HL-60/S4 (cell line): Measurements from ENCODE around the gene CAPN5.

Experiments
- in situ Hi-C: fragments of 300-500 bp; cut with MboI; formaldehyde crosslinking; loops from 2 replicates; pipeline ENCODE4 v1.14.3; 2022; ENCODE audit warnings: low sequenced_read_pairs

CAPN5 gene

DNA sequence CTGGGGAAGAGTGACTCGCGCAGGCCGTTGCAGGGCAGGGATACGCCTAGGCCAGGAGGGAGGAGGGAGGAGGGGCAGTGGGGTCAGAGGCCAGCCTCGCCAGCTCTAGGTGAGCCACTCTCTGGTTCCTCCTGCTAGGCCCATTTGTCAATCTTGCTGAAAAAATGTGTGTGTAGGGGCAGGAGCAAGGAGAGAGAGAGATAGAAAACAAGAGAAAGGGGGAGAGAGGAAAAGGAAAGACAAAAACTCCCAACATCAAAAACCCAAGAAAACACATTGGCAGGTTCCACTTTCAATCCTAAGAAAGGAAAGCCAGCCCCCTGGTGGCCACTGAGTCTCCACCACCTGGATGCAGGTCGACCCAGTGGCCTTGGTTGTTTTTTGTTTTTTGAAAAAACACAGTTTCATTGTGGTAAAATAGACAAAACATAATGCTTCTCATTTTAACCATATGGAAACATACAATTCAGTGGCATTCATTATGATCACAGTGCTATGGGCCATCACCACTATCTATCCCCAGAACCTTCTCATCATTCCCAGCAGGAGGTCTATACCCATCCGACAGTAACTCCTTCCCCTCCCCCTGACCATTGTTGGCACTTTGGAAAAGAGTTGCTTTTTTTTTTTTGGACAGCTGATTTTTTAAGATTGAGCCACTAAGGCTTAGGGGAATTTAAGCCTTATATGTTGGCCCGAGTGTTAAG lies 46.8 kb downstream of the CAPN5 start:
- in situ Hi-C loops: no loop called here

- in situ Hi-C loops: no loop called here
Observed at GRCh38 chr11:77114089-77114463, 47.3 kb downstream of the CAPN5 start.

- in situ Hi-C loops: no loop called here
Observed at GRCh38 chr11:77115181-77115611, 48.4 kb downstream of the CAPN5 start.

DNA sequence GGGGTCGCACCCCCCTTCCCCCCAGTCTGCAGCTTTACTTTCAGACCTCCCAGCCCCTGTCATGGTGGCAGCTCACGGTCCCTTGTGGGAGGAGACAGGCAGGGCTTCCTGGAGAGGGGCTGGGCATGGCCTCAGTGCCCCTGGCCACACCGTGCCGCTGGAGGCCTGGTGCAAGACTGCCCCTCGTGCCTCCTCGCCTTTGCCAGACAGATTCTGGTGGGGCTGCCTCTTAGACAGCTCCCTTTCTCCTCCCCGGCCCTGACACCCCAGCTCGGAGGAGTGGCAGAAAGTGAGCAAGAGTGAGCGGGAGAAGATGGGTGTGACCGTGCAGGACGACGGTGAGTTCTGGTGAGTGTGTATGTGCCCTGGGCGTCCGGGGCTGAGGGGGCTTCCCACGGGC lies 49.2 kb downstream of the CAPN5 start:
- in situ Hi-C loops: no loop called here

DNA sequence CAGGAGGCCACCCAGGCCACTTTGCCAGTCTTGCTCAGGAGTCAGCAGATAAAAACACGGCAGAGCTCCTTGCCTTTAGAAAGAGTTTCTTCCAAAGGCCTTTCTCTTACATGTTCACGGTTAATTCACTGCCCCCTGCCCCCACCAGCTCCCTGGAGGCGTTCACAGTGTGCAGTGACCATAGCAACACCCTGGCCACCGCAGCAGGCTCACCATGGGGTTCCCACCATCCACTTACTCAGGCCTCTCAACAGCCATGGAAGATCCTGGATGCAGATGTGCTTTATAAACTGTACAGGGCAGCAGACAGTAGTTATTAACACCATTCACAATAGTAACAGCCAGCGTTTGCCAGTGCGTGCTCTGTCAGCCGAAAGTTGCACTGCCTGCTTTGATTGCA lies 50.7 kb downstream of the CAPN5 start:
- in situ Hi-C loops: no loop called here

DNA sequence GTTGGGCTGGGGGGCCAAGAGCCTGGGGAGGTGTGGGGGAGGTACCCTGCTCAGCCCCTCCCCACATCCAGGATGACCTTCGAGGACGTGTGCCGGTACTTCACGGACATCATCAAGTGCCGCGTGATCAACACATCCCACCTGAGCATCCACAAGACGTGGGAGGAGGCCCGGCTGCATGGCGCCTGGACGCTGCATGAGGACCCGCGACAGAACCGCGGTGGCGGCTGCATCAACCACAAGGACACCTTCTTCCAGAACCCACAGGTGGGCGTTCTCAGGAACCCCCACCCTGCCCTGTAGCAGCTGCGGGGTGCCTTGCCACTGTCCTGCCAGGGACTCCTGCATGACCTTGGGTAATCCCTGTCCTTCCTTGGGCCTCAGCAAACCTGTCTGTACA lies 51.3 kb downstream of the CAPN5 start:
- in situ Hi-C loops: no loop called here

- in situ Hi-C loops: no loop called here
Observed at GRCh38 chr11:77118971-77119370, 52.2 kb downstream of the CAPN5 start.

DNA sequence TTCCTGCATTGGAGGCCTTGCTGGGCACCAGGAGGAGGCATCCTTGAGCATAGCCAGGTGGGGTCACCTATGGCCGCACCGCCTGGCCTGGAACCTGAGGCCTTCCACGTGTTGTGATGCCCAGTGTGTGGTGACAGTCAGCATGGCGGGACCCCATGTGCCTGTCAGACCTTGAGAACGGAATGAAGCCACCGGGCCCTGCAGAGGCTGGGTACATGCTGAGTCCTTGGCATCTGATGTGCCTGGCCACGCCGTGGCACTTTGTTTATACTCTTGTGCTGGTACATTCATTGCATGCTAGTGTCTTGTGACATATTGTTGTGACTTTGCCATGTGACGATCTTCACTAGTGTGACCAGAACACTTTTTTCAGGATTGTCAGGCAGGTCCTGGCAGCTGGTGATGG lies 52.8 kb downstream of the CAPN5 start:
- in situ Hi-C loops: no loop called here

GRCh38 chr11:77120571-77120970 lies 53.8 kb downstream of the CAPN5 start:
- in situ Hi-C loops: no loop called here

- in situ Hi-C loops: no loop called here
Observed at GRCh38 chr11:77121096-77121640, 54.4 kb downstream of the CAPN5 start.

GRCh38 chr11:77121876-77122575 lies 55.3 kb downstream of the CAPN5 start:
- in situ Hi-C loops: no loop called here

- in situ Hi-C loops: no loop called here
Observed at GRCh38 chr11:77122576-77123212, 55.9 kb downstream of the CAPN5 start.

DNA sequence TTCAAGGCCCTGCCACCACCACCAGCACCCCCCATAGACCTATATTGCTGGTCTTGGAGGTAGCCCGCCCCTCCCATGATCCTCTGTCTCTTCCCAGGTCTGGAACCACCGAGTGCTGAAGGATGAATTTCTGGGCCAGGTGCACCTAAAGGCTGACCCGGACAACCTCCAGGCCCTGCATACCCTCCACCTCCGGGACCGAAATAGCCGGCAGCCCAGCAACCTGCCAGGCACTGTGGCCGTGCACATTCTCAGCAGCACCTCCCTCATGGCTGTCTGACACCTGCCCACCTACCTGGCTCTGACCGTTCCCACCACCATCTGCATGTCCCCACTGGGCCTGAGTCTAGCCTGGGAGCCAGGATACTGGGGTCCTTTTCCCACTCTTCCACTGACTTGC lies 56.8 kb downstream of the CAPN5 start:
- in situ Hi-C loops: no loop called here

GRCh38 chr11:77124041-77124440 lies 57.3 kb downstream of the CAPN5 start:
- in situ Hi-C loops: no loop called here

DNA sequence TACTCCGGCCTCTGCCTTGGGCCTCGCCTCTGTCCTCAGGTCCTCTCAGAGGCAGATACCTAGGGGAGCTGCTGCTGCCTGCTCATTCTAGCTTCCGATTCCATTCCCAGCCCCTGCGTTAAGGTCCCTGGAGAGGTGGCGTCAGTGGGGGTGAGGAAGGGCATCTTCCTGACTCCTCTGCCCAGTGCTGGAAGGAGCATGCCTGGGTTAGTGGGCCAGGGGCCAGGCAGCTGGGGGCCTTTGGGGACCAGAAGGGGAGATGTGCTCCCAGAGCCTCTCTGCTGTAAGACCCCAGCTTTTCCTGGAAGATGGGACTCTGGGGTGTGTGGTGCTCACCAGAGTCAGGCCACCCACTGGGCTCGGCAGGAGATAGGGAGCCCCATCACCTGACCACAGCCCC lies 57.7 kb downstream of the CAPN5 start:
- in situ Hi-C loops: no loop called here

GRCh38 chr11:77125191-77125590 lies 58.4 kb downstream of the CAPN5 start:
- in situ Hi-C loops: loop anchor here (5.0 kb wide), 1 partner anchor 62 kb away; no protein-coding TSS in a partner anchor

- in situ Hi-C loops: loop anchor here (5.0 kb wide), 1 partner anchor 62 kb away; no protein-coding TSS in a partner anchor
Observed at GRCh38 chr11:77125695-77126094, 58.9 kb downstream of the CAPN5 start.

DNA sequence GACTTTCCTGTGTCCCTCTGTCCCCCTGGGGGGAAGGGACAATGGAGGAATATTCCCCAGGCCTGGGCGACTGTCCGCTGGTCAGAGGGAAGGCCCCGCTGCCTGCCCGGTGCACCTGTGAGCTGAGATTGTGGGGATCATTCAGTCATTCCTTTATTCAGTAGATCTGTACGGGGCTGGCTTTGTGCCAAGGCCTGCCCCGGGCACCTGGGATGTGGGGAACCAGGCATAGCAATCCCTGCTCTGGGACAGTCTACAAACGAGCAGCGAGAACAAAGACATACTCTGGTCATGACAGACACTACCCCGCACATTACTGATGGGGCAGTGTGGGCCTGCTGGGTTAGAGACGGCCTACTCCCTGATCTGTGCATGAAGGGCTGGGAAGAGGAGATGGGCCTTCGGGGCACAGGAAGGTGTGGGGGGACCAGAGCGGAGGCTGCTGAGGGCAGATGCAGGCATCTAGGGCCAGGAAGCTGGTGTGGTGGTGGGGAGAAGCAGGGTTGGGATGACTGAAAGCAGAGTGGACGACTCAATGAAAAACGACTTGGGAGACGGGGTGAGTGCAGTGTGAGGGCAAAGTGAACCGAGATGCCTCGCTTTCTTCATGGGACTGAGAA lies 59.5 kb downstream of the CAPN5 start:
- in situ Hi-C loops: loop anchor here (5.0 kb wide), 1 partner anchor 61 kb away; no protein-coding TSS in a partner anchor

DNA sequence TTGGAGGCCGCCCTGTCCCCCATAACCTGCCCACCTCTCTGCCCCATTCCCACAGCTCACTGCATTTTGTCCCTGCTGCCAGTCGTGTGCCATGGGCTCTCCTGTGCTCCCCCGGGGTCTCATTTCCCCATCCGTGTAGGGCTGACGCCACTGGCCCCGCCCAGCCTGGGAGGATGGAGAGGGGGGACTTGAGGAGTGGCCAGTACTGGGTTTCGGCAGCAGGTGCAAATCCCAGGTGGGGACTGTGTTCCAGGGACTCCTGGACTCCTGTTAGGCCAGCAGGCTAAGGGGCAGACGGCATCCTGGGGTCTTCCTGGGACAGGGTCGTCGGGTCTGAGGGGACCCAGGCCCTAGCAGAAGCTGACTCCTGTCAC lies 60.1 kb downstream of the CAPN5 start:
- in situ Hi-C loops: loop anchor here (5.0 kb wide), 1 partner anchor 60 kb away; no protein-coding TSS in a partner anchor

- in situ Hi-C loops: loop anchor here (5.0 kb wide), 1 partner anchor 60 kb away; no protein-coding TSS in a partner anchor
Observed at GRCh38 chr11:77127235-77127911, 60.6 kb downstream of the CAPN5 start.
